ENCODE measurements around the gene FDX1. TPM values are rescaled to one million over a fixed set of nuclear protein-coding genes. Genes with fewer than 3 reads are reported as not detected.

FDX1 gene
- total RNA-seq, 1 experiment from 2014 or later = 29.9 TPM

- Mint-ChIP-seq H3K36me3 (ENCODE audit: insufficient read depth, unreplicated experiment) (no peaks in the 10 kb centered on the region), H3K27me3 (ENCODE audit: insufficient read depth, unreplicated experiment) (peaks cover 5% of the 10 kb centered on the region), H3K4me1 (ENCODE audit: low read depth, unreplicated experiment) (no peaks in the 10 kb centered on the region), H3K27ac (ENCODE audit: unreplicated experiment) (no peak overlapping the region), H3K4me3 (ENCODE audit: unreplicated experiment) (no peak overlapping the region), H3K9me3 (ENCODE audit: unreplicated experiment) (no peaks in the 10 kb centered on the region)
- ChIA-PET CTCF (no interaction called here), POLR2A (no interaction called here)
- no peak overlapping the region for H3K4me3 ChIP-seq (ENCODE audit: low read depth, low read length)
- intact Hi-C loops (cut with micrococcal nuclease; ENCODE audit: unreplicated experiment) = no loop called here
- H3K36me3 ChIP-seq (ENCODE audit: control insufficient read depth, insufficient read depth, low read length) = no peaks in the 10 kb centered on the region
- no TSS peak for BruUV-seq (replicated peaks)
- no peaks in the 10 kb centered on the region for H3K9me3 ChIP-seq
- H3K4me1 ChIP-seq = no peaks in the 10 kb centered on the region
- H3K27me3 ChIP-seq (replicated peaks; ENCODE audit: control insufficient read depth, insufficient read depth, low read length) = no peaks in the 10 kb centered on the region
- TF ChIP-seq, protein P1, sequence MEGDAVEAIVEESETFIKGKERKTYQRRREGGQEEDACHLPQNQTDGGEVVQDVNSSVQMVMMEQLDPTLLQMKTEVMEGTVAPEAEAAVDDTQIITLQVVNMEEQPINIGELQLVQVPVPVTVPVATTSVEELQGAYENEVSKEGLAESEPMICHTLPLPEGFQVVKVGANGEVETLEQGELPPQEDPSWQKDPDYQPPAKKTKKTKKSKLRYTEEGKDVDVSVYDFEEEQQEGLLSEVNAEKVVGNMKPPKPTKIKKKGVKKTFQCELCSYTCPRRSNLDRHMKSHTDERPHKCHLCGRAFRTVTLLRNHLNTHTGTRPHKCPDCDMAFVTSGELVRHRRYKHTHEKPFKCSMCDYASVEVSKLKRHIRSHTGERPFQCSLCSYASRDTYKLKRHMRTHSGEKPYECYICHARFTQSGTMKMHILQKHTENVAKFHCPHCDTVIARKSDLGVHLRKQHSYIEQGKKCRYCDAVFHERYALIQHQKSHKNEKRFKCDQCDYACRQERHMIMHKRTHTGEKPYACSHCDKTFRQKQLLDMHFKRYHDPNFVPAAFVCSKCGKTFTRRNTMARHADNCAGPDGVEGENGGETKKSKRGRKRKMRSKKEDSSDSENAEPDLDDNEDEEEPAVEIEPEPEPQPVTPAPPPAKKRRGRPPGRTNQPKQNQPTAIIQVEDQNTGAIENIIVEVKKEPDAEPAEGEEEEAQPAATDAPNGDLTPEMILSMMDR (IDR thresholded peaks at IDR 0.05; ENCODE audit: insufficient read depth in 1 of 2, low read depth in 1 of 2, low read length in 1 of 2, severe bottlenecking in 1 of 2, unreplicated experiment in 1 of 2) = no peak
- DNase-seq = no peak
Measured at GRCh38 chr11:110488446-110488845, 58.7 kb downstream of the FDX1 start.

DNA sequence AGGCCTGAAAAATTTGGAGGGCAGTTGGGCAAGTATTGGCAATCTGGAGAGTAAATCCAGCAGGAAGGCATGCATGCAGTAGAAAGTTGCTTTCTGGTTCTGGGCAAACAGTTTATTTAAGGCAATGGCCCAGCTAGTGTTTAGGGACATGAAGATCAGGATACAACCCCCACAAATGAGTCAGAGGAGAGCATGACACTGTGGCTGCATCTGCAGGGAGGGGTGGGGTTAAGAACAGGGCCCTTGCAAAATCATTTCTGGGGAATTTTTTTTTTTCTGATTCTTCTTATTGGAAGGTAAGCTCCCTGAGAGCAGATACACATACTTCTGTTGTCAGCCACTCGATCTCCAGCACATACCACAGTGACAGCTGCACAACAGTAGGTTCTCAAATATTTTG, 61.1 kb downstream of the FDX1 start:
- TF ChIP-seq, protein P1 (IDR thresholded peaks at IDR 0.05; ENCODE audit: insufficient read depth in 1 of 2, low read depth in 1 of 2, low read length in 1 of 2, severe bottlenecking in 1 of 2, unreplicated experiment in 1 of 2) = no peak
- BruUV-seq (replicated peaks) = no TSS peak
- Mint-ChIP-seq H3K4me3 (ENCODE audit: unreplicated experiment) (no peak overlapping the region), H3K4me1 (ENCODE audit: low read depth, unreplicated experiment) (no peaks in the 10 kb centered on the region), H3K27ac (ENCODE audit: unreplicated experiment) (no peak overlapping the region), H3K27me3 (ENCODE audit: insufficient read depth, unreplicated experiment) (peaks cover 6% of the 10 kb centered on the region), H3K36me3 (ENCODE audit: insufficient read depth, unreplicated experiment) (no peaks in the 10 kb centered on the region), H3K9me3 (ENCODE audit: unreplicated experiment) (no peaks in the 10 kb centered on the region)
- no peak for DNase-seq
- Histone ChIP-seq H3K36me3 (ENCODE audit: control insufficient read depth, insufficient read depth, low read length) (no peaks in the 10 kb centered on the region), H3K4me3 (ENCODE audit: low read depth, low read length) (no peak overlapping the region), H3K27me3 (replicated peaks; ENCODE audit: control insufficient read depth, insufficient read depth, low read length) (no peaks in the 10 kb centered on the region), H3K4me1 (no peaks in the 10 kb centered on the region), H3K9me3 (no peaks in the 10 kb centered on the region)
- ChIA-PET POLR2A (no interaction called here), CTCF (no interaction called here)
- intact Hi-C loops (cut with micrococcal nuclease; ENCODE audit: unreplicated experiment) = no loop called here

DNA sequence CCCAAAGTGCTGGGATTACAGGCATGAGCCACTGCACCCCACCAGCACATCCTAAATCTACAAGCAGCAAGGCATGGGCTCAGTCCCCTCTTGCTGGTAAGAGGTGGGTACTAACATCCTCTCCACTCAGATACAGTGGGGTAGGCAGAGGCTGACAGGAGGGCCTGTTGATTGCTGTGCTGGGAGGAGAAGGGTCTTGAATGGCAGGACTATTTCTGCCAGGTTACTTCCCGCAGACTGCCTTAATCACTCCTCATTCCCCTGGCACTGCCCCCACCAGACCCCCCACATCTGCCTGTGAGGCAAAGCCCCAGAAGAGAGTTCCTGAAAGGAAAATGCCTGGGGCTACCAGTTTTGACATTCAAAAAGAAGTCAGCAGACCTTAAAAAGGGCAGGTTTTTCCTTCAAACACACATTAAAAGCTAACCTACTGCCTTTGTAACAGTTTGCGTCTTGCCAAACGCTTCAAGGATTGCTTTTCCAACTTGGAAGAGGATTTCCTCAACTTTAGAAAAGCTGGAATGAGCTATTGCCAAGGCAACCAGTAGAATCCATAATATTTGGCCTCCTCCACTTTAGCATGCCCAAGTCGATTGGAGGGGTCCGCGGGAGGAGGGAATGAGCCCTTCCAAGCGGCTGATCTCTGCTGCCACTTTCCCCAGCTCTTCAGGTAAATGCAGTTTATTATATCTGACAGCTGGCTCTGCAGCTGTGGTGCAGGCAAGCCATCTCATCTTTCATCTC, 62.0 kb downstream of the FDX1 start:
- no peak overlapping the region for H3K4me3 ChIP-seq (ENCODE audit: low read depth, low read length)
- no TSS peak for BruUV-seq (replicated peaks)
- H3K27ac Mint-ChIP-seq (ENCODE audit: unreplicated experiment) = no peak overlapping the region
- H3K27me3 ChIP-seq (replicated peaks; ENCODE audit: control insufficient read depth, insufficient read depth, low read length) = no peaks in the 10 kb centered on the region
- H3K9me3 Mint-ChIP-seq (ENCODE audit: unreplicated experiment) = no peaks in the 10 kb centered on the region
- TF ChIP-seq, protein P1 (IDR thresholded peaks at IDR 0.05; ENCODE audit: insufficient read depth in 1 of 2, low read depth in 1 of 2, low read length in 1 of 2, severe bottlenecking in 1 of 2, unreplicated experiment in 1 of 2) = no peak
- intact Hi-C loops (cut with micrococcal nuclease; ENCODE audit: unreplicated experiment) = no loop called here
- H3K4me1 Mint-ChIP-seq (ENCODE audit: low read depth, unreplicated experiment) = no peaks in the 10 kb centered on the region
- no peak for DNase-seq
- H3K36me3 ChIP-seq (ENCODE audit: control insufficient read depth, insufficient read depth, low read length) = no peaks in the 10 kb centered on the region
- POLR2A ChIA-PET = no interaction called here
- no peaks in the 10 kb centered on the region for H3K4me1 ChIP-seq
- no peaks in the 10 kb centered on the region for H3K36me3 Mint-ChIP-seq (ENCODE audit: insufficient read depth, unreplicated experiment)
- H3K9me3 ChIP-seq = no peaks in the 10 kb centered on the region
- peaks cover 6% of the 10 kb centered on the region for H3K27me3 Mint-ChIP-seq (ENCODE audit: insufficient read depth, unreplicated experiment)
- no peak overlapping the region for H3K4me3 Mint-ChIP-seq (ENCODE audit: unreplicated experiment)
- CTCF ChIA-PET = no interaction called here

All from Caco-2 (cell line).